ENCODE measurements around the gene HSD11B1. TPM values are rescaled to one million over a fixed set of nuclear protein-coding genes. Genes with fewer than 3 reads are reported as not detected.

The HSD11B1 gene
- total RNA-seq, 2 donors from 2014 or later: 0.66 to 3.6 TPM

DNA sequence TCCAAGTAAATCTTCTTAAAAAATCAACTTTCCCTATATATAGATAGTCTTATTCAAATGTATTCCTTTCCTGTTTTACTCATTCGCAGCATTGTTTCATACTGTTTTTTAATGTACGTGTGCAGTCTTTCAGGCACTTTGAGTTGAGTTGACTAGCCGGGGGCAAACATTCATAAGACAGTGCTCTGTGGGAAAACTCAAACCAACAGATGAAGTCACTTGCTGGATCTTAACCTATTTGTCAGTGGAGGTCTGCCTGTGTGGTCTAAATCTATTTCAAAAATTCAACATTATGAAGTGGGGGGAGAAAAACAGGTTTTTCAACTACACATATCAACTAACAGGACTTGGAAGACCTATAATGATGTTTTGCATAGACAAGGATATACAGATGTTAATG is 6.2 kb downstream of the HSD11B1 start:
- ATAC-seq: no peak
- WGBS, 2 donors: 80 to 83% methylated on average over 3 of the region's 3 CpGs

DNA sequence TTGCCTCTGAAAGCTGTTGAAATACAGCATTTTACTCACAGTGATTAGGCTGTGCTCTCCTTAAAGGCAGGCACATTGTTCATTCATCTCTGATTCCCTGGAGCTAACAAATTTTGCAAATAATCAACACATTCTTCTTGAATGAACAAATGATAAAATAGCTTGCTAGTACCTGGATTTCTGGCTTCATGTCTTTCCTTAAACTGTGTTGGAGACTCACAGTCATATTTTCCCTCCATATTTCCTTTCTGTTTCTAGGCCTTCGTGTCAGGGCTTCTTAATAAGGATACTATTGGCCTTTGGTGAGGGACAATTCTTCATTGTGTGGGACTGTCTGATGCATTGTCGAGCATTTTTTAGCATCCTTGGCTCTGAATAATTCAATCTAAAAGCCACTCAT is 9.7 kb downstream of the HSD11B1 start:
- intact Hi-C loops (cut with DNase I): no loop called here
- Histone ChIP-seq H3K27me3 (no peaks in the 10 kb centered on the region), H3K27ac (no peak overlapping the region), H3K4me1 (no peaks in the 10 kb centered on the region), H3K4me3 (no peak overlapping the region), H3K36me3 (replicated peaks in 1 of 2; ENCODE audit: insufficient read depth in 1 of 2, low read depth in 2 of 2) (no peaks in the 10 kb centered on the region), H3K9me3 (no peaks in the 10 kb centered on the region)
- 72 to 80% methylated on average over 2 of the region's 2 CpGs for WGBS, 2 donors
- no peak for DNase-seq
- ATAC-seq: no peak
- TF ChIP-seq, protein P1, sequence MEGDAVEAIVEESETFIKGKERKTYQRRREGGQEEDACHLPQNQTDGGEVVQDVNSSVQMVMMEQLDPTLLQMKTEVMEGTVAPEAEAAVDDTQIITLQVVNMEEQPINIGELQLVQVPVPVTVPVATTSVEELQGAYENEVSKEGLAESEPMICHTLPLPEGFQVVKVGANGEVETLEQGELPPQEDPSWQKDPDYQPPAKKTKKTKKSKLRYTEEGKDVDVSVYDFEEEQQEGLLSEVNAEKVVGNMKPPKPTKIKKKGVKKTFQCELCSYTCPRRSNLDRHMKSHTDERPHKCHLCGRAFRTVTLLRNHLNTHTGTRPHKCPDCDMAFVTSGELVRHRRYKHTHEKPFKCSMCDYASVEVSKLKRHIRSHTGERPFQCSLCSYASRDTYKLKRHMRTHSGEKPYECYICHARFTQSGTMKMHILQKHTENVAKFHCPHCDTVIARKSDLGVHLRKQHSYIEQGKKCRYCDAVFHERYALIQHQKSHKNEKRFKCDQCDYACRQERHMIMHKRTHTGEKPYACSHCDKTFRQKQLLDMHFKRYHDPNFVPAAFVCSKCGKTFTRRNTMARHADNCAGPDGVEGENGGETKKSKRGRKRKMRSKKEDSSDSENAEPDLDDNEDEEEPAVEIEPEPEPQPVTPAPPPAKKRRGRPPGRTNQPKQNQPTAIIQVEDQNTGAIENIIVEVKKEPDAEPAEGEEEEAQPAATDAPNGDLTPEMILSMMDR (IDR thresholded peaks at IDR 0.05): no peak
- TF ChIP-seq POLR2A (IDR thresholded peaks at IDR 0.05): no peak

More for the DNA sequence above, 6.2 kb downstream of the HSD11B1 start:
- Histone ChIP-seq H3K27ac (no peak overlapping the region), H3K4me3 (no peak overlapping the region), H3K36me3 (replicated peaks in 1 of 2; ENCODE audit: insufficient read depth in 1 of 2, low read depth in 2 of 2) (no peaks in the 10 kb centered on the region), H3K27me3 (no peaks in the 10 kb centered on the region), H3K4me1 (no peaks in the 10 kb centered on the region), H3K9me3 (no peaks in the 10 kb centered on the region)
- no peak for DNase-seq
- intact Hi-C loops (cut with DNase I): no loop called here
- no peak for TF ChIP-seq POLR2A (IDR thresholded peaks at IDR 0.05)
- TF ChIP-seq, protein P1 (IDR thresholded peaks at IDR 0.05): no peak

DNA sequence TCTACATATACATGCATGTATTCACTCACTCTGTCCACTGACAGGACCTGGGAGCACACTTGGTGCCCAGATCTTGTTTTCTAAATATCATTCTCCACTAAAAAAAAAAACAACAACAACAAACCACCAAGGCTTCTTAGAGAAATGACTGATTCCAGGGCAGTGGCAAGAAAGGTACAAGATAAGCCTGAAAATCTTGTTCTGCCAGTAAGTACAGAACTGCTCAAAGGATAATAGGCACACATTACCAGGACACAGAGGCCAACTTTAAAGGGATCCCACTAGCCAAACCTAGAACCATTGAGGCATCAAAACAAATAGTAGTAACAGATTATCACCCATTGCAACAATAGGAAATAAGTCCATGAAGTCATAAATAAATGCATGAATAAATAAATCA is 10.7 kb downstream of the HSD11B1 start:
- TF ChIP-seq POLR2A (IDR thresholded peaks at IDR 0.05): no peak
- TF ChIP-seq, protein P1 (IDR thresholded peaks at IDR 0.05): no peak
- Histone ChIP-seq H3K4me3 (no peak overlapping the region), H3K36me3 (replicated peaks in 1 of 2; ENCODE audit: insufficient read depth in 1 of 2, low read depth in 2 of 2) (no peaks in the 10 kb centered on the region), H3K27me3 (no peaks in the 10 kb centered on the region), H3K9me3 (no peaks in the 10 kb centered on the region), H3K27ac (no peak overlapping the region), H3K4me1 (no peaks in the 10 kb centered on the region)
- ATAC-seq (no peak), DNase-seq (no peak)
- intact Hi-C loops (cut with DNase I): no loop called here

DNA sequence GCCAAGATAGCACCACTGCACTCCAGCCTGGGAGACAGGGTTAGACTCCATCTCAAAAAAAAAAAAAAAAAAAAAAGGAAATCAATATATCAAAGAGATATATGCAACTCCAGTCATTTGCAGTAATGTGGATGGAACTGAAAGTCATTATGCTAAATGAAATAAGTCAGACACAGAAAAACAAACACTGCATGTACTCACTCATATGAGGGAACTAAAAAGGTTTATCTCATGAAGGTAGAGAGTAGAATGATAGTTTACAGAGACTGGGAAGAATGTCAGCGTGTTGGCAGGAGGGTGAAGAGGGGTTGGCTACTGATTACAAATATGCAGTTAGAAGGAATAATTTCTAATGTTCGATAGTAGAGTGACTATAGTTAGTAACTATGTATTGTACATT is 13.2 kb downstream of the HSD11B1 start:
- no peaks in the 10 kb centered on the region for H3K27me3 ChIP-seq
- no peaks in the 10 kb centered on the region for H3K9me3 ChIP-seq
- intact Hi-C loops (cut with DNase I): no loop called here
- H3K4me1 ChIP-seq: no peaks in the 10 kb centered on the region
- no peak for DNase-seq
- no peak overlapping the region for H3K27ac ChIP-seq
- ATAC-seq: no peak
- no peak overlapping the region for H3K4me3 ChIP-seq
- TF ChIP-seq, protein P1 (IDR thresholded peaks at IDR 0.05): no peak
- TF ChIP-seq POLR2A (IDR thresholded peaks at IDR 0.05): no peak
- WGBS, 2 donors: 56 to 70% methylated on average over 2 of the region's 2 CpGs
- no peaks in the 10 kb centered on the region for H3K36me3 ChIP-seq (replicated peaks in 1 of 2; ENCODE audit: insufficient read depth in 1 of 2, low read depth in 2 of 2)

DNA sequence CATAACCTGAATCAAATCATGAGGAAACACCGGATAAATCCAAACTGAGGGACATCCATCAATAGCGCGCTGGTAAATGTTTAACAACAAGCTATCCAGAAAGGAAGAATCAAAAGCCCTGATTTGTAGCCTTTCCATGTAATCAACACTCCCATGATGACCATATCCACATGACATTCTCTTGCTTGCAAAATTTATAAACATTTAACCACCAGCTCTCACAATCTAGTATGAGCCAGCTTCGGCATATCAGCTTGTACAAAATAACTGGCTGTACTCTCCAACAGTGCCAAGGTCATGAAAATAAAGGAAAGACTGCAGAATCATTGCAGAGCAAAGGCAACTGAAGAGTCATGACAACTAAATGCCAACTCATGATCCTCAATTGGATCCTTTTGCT is 15.7 kb downstream of the HSD11B1 start:
- no peaks in the 10 kb centered on the region for H3K36me3 ChIP-seq (replicated peaks in 1 of 2; ENCODE audit: insufficient read depth in 1 of 2, low read depth in 2 of 2)
- TF ChIP-seq, protein P1 (IDR thresholded peaks at IDR 0.05): no peak
- no peak for TF ChIP-seq POLR2A (IDR thresholded peaks at IDR 0.05)
- no peak overlapping the region for H3K4me3 ChIP-seq
- H3K9me3 ChIP-seq: no peaks in the 10 kb centered on the region
- peak; percentile 60 for ATAC-seq
- WGBS, 2 donors: 53 to 55% methylated on average over 4 of the region's 4 CpGs
- H3K27me3 ChIP-seq: no peaks in the 10 kb centered on the region
- peak overlapping the region in 1 of 4 donors; percentile 1 for H3K27ac ChIP-seq
- no peaks in the 10 kb centered on the region for H3K4me1 ChIP-seq
- intact Hi-C loops (cut with DNase I): no loop called here
- no peak for DNase-seq

All from body of pancreas (tissue), 4 donors.